ENCODE results near the gene OSTM1.
A peak's percentile ranks its signal among the peaks of the same experiment; 100 is the strongest.

OSTM1 gene

DNA sequence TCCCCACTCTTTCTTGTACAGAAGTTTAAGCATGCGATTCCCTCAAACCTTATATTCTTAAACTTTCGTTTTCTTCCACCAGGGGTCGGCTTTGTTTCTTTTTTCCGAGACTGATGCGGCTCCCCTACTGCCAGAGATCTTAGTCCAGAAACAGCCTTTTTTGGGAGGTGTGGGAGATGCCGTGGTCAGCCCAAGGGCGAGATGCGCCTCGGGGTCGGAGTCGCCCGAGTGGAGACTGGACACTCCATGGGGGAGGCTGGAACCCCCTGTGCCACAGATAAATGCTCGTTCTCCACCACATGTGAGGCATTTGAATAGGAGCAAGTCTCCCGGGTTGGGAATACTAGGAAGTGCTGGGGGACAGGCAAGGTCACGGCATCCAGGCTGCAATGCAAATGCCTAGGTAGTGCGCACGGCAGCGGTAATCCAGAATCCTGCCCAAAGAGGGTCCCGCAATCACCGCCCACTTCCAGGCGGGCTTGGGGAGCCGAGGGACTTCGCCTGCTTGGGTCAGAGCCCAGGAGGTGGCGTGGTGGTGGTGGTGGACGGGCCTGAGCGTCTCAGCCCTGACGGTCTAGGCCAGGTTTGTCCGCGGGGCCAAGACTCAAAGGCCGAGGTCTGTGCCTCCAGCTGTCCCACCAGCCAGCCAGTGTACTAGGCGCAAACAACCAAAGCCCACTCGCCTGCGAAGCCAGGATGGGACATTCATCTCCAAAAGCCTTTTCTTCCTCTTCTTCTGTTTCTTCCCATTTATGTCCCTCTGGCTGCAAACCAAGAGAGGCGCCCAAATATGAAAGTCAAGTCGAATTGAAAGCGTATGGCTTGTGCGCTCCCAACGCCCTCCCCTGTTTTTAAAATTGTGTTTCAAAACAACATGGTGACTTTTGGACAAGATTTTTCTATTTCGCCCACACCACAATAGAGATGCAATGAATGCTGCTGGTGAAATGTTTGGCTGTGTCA lies 39.3 kb upstream of the OSTM1 start:
- no peak overlapping the region for H3K9ac ChIP-seq (ENCODE audit: insufficient read length, low read depth)
- no peaks in the 10 kb centered on the region for H3K9me3 ChIP-seq (ENCODE audit: insufficient read depth, low read length)
- peaks cover 8% of the 10 kb centered on the region for H3K4me1 ChIP-seq (ENCODE audit: insufficient read depth, insufficient read length)
- no peak for DNase-seq (ENCODE audit: low read depth, low spot score)
- no peaks in the 10 kb centered on the region for H3K36me3 ChIP-seq (ENCODE audit: insufficient read depth, insufficient read length, low read length)
- peak overlapping the region; percentile 44 for H3K4me3 ChIP-seq (ENCODE audit: insufficient read length, low read depth)
- H3K27me3 ChIP-seq (ENCODE audit: insufficient read depth, insufficient read length) = peaks cover 70% of the 10 kb centered on the region
- TF ChIP-seq ZNF274 (IDR thresholded peaks at IDR 0.05; ENCODE audit: low read depth, low read length) (no peak), YY1 (IDR thresholded peaks at IDR 0.05; ENCODE audit: insufficient read depth, insufficient read length) (no peak), SUZ12 (IDR thresholded peaks at IDR 0.05; ENCODE audit: extremely low read depth, insufficient read depth, insufficient read length) (peak; percentile 35)

DNA sequence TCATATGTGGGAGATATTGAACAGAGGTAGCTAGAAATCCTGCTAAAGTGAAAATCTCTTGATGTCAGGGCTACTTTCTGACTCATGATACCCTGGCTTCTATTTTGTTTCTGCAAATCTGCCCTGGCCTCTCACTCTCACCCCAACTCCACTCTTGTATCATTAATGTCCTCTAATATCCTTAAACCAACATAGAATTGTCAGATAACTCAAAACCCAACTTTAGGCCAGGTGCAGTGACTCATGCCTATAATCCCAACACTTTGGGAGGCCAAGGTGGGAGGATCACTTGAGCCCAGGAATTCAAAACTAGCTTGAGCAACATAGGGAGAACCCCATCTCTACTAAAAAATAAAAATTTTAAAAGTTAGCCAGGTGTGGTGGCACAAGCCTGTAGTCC lies 33.8 kb upstream of the OSTM1 start:
- Histone ChIP-seq H3K36me3 (ENCODE audit: insufficient read depth, insufficient read length, low read length) (no peaks in the 10 kb centered on the region), H3K9me3 (ENCODE audit: insufficient read depth, low read length) (no peaks in the 10 kb centered on the region), H3K9ac (ENCODE audit: insufficient read length, low read depth) (no peak overlapping the region), H3K4me3 (ENCODE audit: insufficient read length, low read depth) (no peak overlapping the region), H3K27me3 (ENCODE audit: insufficient read depth, insufficient read length) (peaks cover 21% of the 10 kb centered on the region), H3K4me1 (ENCODE audit: insufficient read depth, insufficient read length) (peaks cover 2% of the 10 kb centered on the region)
- no peak for TF ChIP-seq ZNF274 (IDR thresholded peaks at IDR 0.05; ENCODE audit: low read depth, low read length)
- TF ChIP-seq SUZ12 (IDR thresholded peaks at IDR 0.05; ENCODE audit: extremely low read depth, insufficient read depth, insufficient read length) = no peak
- no peak for TF ChIP-seq YY1 (IDR thresholded peaks at IDR 0.05; ENCODE audit: insufficient read depth, insufficient read length)
- no peak for DNase-seq (ENCODE audit: low read depth, low spot score)

GRCh38 chr6:108107102-108107501 lies 32.6 kb upstream of the OSTM1 start:
- Histone ChIP-seq H3K4me1 (ENCODE audit: insufficient read depth, insufficient read length) (no peaks in the 10 kb centered on the region), H3K9ac (ENCODE audit: insufficient read length, low read depth) (no peak overlapping the region), H3K27me3 (ENCODE audit: insufficient read depth, insufficient read length) (peaks cover 10% of the 10 kb centered on the region), H3K4me3 (ENCODE audit: insufficient read length, low read depth) (no peak overlapping the region), H3K36me3 (ENCODE audit: insufficient read depth, insufficient read length, low read length) (no peaks in the 10 kb centered on the region), H3K9me3 (ENCODE audit: insufficient read depth, low read length) (no peaks in the 10 kb centered on the region)
- TF ChIP-seq YY1 (IDR thresholded peaks at IDR 0.05; ENCODE audit: insufficient read depth, insufficient read length) = no peak
- no peak for TF ChIP-seq ZNF274 (IDR thresholded peaks at IDR 0.05; ENCODE audit: low read depth, low read length)
- DNase-seq (ENCODE audit: low read depth, low spot score) = no peak

GRCh38 chr6:108106694-108107093 lies 32.2 kb upstream of the OSTM1 start:
- Histone ChIP-seq H3K4me1 (ENCODE audit: insufficient read depth, insufficient read length) (no peaks in the 10 kb centered on the region), H3K9ac (ENCODE audit: insufficient read length, low read depth) (no peak overlapping the region), H3K4me3 (ENCODE audit: insufficient read length, low read depth) (no peak overlapping the region), H3K27me3 (ENCODE audit: insufficient read depth, insufficient read length) (peaks cover 5% of the 10 kb centered on the region), H3K36me3 (ENCODE audit: insufficient read depth, insufficient read length, low read length) (no peaks in the 10 kb centered on the region), H3K9me3 (ENCODE audit: insufficient read depth, low read length) (no peaks in the 10 kb centered on the region)
- DNase-seq (ENCODE audit: low read depth, low spot score) = no peak
- no peak for TF ChIP-seq ZNF274 (IDR thresholded peaks at IDR 0.05; ENCODE audit: low read depth, low read length)
- no peak for TF ChIP-seq SUZ12 (IDR thresholded peaks at IDR 0.05; ENCODE audit: extremely low read depth, insufficient read depth, insufficient read length)
- no peak for TF ChIP-seq YY1 (IDR thresholded peaks at IDR 0.05; ENCODE audit: insufficient read depth, insufficient read length)

- Histone ChIP-seq H3K36me3 (ENCODE audit: insufficient read depth, insufficient read length, low read length) (no peaks in the 10 kb centered on the region), H3K9ac (ENCODE audit: insufficient read length, low read depth) (no peak overlapping the region), H3K27me3 (ENCODE audit: insufficient read depth, insufficient read length) (peaks cover 2% of the 10 kb centered on the region), H3K4me1 (ENCODE audit: insufficient read depth, insufficient read length) (no peaks in the 10 kb centered on the region), H3K4me3 (ENCODE audit: insufficient read length, low read depth) (no peak overlapping the region), H3K9me3 (ENCODE audit: insufficient read depth, low read length) (no peaks in the 10 kb centered on the region)
- TF ChIP-seq YY1 (IDR thresholded peaks at IDR 0.05; ENCODE audit: insufficient read depth, insufficient read length) (peak; percentile 12), SUZ12 (IDR thresholded peaks at IDR 0.05; ENCODE audit: extremely low read depth, insufficient read depth, insufficient read length) (no peak)
- no peak for DNase-seq (ENCODE audit: low read depth, low spot score)
Observed at GRCh38 chr6:108106261-108106660, 31.7 kb upstream of the OSTM1 start.

GRCh38 chr6:108105571-108105970 lies 31.0 kb upstream of the OSTM1 start:
- Histone ChIP-seq H3K27me3 (ENCODE audit: insufficient read depth, insufficient read length) (no peaks in the 10 kb centered on the region), H3K9ac (ENCODE audit: insufficient read length, low read depth) (no peak overlapping the region), H3K36me3 (ENCODE audit: insufficient read depth, insufficient read length, low read length) (no peaks in the 10 kb centered on the region), H3K4me1 (ENCODE audit: insufficient read depth, insufficient read length) (no peaks in the 10 kb centered on the region), H3K9me3 (ENCODE audit: insufficient read depth, low read length) (no peaks in the 10 kb centered on the region), H3K4me3 (ENCODE audit: insufficient read length, low read depth) (no peak overlapping the region)
- TF ChIP-seq SUZ12 (IDR thresholded peaks at IDR 0.05; ENCODE audit: extremely low read depth, insufficient read depth, insufficient read length) (no peak), YY1 (IDR thresholded peaks at IDR 0.05; ENCODE audit: insufficient read depth, insufficient read length) (no peak), ZNF274 (IDR thresholded peaks at IDR 0.05; ENCODE audit: low read depth, low read length) (no peak)
- no peak for DNase-seq (ENCODE audit: low read depth, low spot score)

DNA sequence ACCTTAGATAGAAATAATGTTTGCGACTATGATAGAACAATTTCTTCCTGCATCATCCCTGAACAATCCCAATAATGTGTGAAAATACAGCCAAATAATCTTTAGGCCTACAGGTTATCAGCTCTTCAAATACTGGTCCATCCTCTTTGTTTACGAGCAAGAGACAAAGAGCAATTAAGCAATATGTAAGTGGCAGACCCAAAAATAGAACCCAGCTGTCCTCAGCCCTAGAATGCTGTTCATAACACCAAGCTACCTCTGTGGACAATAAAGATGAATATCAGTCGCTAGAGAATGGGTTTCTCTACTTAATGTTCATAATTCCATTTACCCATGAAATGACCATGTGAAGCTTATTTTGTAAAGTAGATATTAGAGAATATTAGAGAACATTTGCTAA lies 28.4 kb upstream of the OSTM1 start:
- TF ChIP-seq SUZ12 (IDR thresholded peaks at IDR 0.05; ENCODE audit: extremely low read depth, insufficient read depth, insufficient read length) (no peak), YY1 (IDR thresholded peaks at IDR 0.05; ENCODE audit: insufficient read depth, insufficient read length) (no peak), ZNF274 (IDR thresholded peaks at IDR 0.05; ENCODE audit: low read depth, low read length) (no peak)
- Histone ChIP-seq H3K27me3 (ENCODE audit: insufficient read depth, insufficient read length) (no peaks in the 10 kb centered on the region), H3K36me3 (ENCODE audit: insufficient read depth, insufficient read length, low read length) (no peaks in the 10 kb centered on the region), H3K9ac (ENCODE audit: insufficient read length, low read depth) (no peak overlapping the region), H3K9me3 (ENCODE audit: insufficient read depth, low read length) (no peaks in the 10 kb centered on the region), H3K4me1 (ENCODE audit: insufficient read depth, insufficient read length) (no peaks in the 10 kb centered on the region), H3K4me3 (ENCODE audit: insufficient read length, low read depth) (no peak overlapping the region)
- no peak for DNase-seq (ENCODE audit: low read depth, low spot score)
